GM12878 (cell line): Measurements from ENCODE around the gene PDE6A. TPM values are rescaled to one million over a fixed set of nuclear protein-coding genes. Genes with fewer than 3 reads are reported as not detected.

Experiments
- ATAC-seq: fragments of 200-7000 bp; cut with Tn5 transposase; 3 replicates; pipeline ENCODE4 v1.9.1; 2020; ENCODE audit warnings: mild to moderate bottlenecking, moderate library complexity
- BruUV-seq: library from RNA; stranded (reverse); fragments of 400-500 nt; replicated peaks from 2 replicates; lab custom pipeline; 2021; lab: Mats Ljungman, UMichigan
- CTCF ChIA-PET: fragments of 300-600 bp; sonication (Branson Sonifier 250); formaldehyde crosslinking; extraction: SDS; loops from one replicate; lab custom pipeline; 2021; ENCODE audit warnings: inconsistent platforms; lab: Yijun Ruan, JAX
- POLR2A ChIA-PET: fragments of 350-600 bp; formaldehyde crosslinking; extraction: SDS; loops from one replicate; lab custom pipeline; 2021; ENCODE audit warnings: inconsistent platforms; lab: Charles Lee
- RAD21 ChIA-PET: fragments of 300-600 bp; sonication (Branson Sonifier 250); formaldehyde crosslinking; loops from one replicate; lab custom pipeline; 2023; ENCODE audit warnings: antibody characterized with exemption; ENCODE audit not compliant: unreplicated experiment; lab: Charles Lee
- SMC1A ChIA-PET: fragments of 300-600 bp; sonication (Branson Sonifier 250); formaldehyde crosslinking; loops from one replicate; lab custom pipeline; 2023; ENCODE audit not compliant: unreplicated experiment, uncharacterized antibody; lab: Charles Lee
- DNase-seq: peaks from one replicate; pipeline ENCODE4 v3.0.0-alpha.2; 2011; ENCODE audit warnings: low read depth, low spot score
- FAIRE-seq: peaks from 3 replicates; lab custom pipeline; 2011; peaks lifted over from hg19 to GRCh38; lab: Jason Lieb, UNC
- H2AFZ ChIP-seq: 2 replicates; pipeline ENCODE4 v1.6.0; 2011; ENCODE audit warnings: low read depth, low read length, control low read depth; ENCODE audit not compliant: control insufficient read depth
- H3K27ac ChIP-seq: 2 replicates; pipeline ENCODE4 v1.5.1; 2011; ENCODE audit warnings: control low read depth; ENCODE audit not compliant: control insufficient read depth, insufficient read depth
- H3K27me3 ChIP-seq, 2 experiments: replicated peaks in 1 of 2; 2 replicates each; pipeline versions ENCODE4 v1.6.0 to v1.6.1; 2011; ENCODE audit warnings: low read length in 1 of 2; ENCODE audit not compliant: control insufficient read depth in 2 of 2, insufficient read depth in 2 of 2
- H3K36me3 ChIP-seq, 2 experiments: 2 replicates each; pipeline ENCODE4 v1.5.1; 2011; ENCODE audit warnings: low read length in 1 of 2; ENCODE audit not compliant: control insufficient read depth in 2 of 2, insufficient read depth in 2 of 2
- H3K4me1 ChIP-seq: 2 replicates; pipeline ENCODE4 v1.6.1; 2011; ENCODE audit warnings: mild to moderate bottlenecking, low read length, moderate library complexity, mixed read lengths; ENCODE audit not compliant: control insufficient read depth, insufficient read depth
- H3K4me2 ChIP-seq: 2 replicates; pipeline ENCODE4 v1.6.0; 2011; ENCODE audit warnings: control low read depth; ENCODE audit not compliant: control insufficient read depth, insufficient read depth
- H3K4me3 ChIP-seq: fragments of 200-600 bp; sonication (generic); 2 replicates; pipeline ENCODE4 v1.5.1; 2016
- H3K79me2 ChIP-seq: 2 replicates; pipeline ENCODE4 v1.6.0; 2011; ENCODE audit warnings: low read length; ENCODE audit not compliant: control insufficient read depth, insufficient read depth
- H3K9ac ChIP-seq: 2 replicates; pipeline ENCODE4 v1.8.0; 2011; ENCODE audit warnings: low read length, control low read depth, mixed read lengths; ENCODE audit not compliant: control insufficient read depth, insufficient read depth
- H3K9me3 ChIP-seq: replicated peaks from 3 replicates; pipeline ENCODE4 v1.5.1; 2011; ENCODE audit warnings: mild to moderate bottlenecking, low read length; ENCODE audit not compliant: control insufficient read depth, insufficient read depth
- H4K20me1 ChIP-seq: 2 replicates; pipeline ENCODE4 v1.6.0; 2011; ENCODE audit not compliant: control insufficient read depth, insufficient read depth
- ATF2 ChIP-seq: IDR thresholded peaks from 2 replicates; pipeline ENCODE4 v1.6.1; 2012; ENCODE audit warnings: low read length, inconsistent platforms
- BMI1 ChIP-seq: fragments of 450-650 bp; IDR thresholded peaks from 2 replicates; pipeline ENCODE4 v1.6.1; 2016; ENCODE audit warnings: mild to moderate bottlenecking, moderate library complexity, borderline replicate concordance
- HCFC1 ChIP-seq: fragments of 150-350 bp; IDR thresholded peaks from 2 replicates; pipeline ENCODE4 v1.6.1; 2014; ENCODE audit warnings: low read length
- PML ChIP-seq: IDR thresholded peaks from 2 replicates; pipeline ENCODE4 v1.6.1; 2012; ENCODE audit warnings: low read length, inconsistent platforms
- RB1 ChIP-seq: fragments of 450-650 bp; formaldehyde crosslinking; IDR thresholded peaks from 2 replicates; pipeline ENCODE4 v1.6.1; 2017; ENCODE audit warnings: mild to moderate bottlenecking, borderline replicate concordance
- SIN3A ChIP-seq: IDR thresholded peaks from 2 replicates; pipeline ENCODE4 v1.6.1; 2012; ENCODE audit warnings: low read depth, low read length, improper control_type of control experiment
- SUZ12 ChIP-seq: fragments of 200-600 bp; sonication (generic); IDR thresholded peaks from one replicate; pipeline ENCODE4 v1.6.1; 2018; ENCODE audit warnings: antibody characterized with exemption, mild to moderate bottlenecking; ENCODE audit not compliant: unreplicated experiment
- TBL1XR1 ChIP-seq: IDR thresholded peaks from 2 replicates; pipeline ENCODE4 v1.6.1; 2012; ENCODE audit warnings: low read depth, low read length, improper control_type of control experiment
- ZBED1 ChIP-seq: IDR thresholded peaks from 2 replicates; pipeline ENCODE4 v1.6.1; 2016; ENCODE audit warnings: borderline replicate concordance
- ZNF207 ChIP-seq: fragments of 450-650 bp; IDR thresholded peaks from 2 replicates; pipeline ENCODE4 v1.6.1; 2014; ENCODE audit warnings: antibody characterized with exemption, mild to moderate bottlenecking, borderline replicate concordance
- WGBS: methylation state at CpG from one replicate; pipeline ENCODE4 v1.1.6; 2016; ENCODE audit warnings: low lambda C conversion rate; ENCODE audit not compliant: insufficient replicate concordance, insufficient coverage; ENCODE audit errors: missing lambda C conversion rate; 5-methylcytosine and 5-hydroxymethylcytosine counted together
- in situ Hi-C: fragments of 300-500 bp; cut with MboI; formaldehyde crosslinking; loops from 9 replicates; pipeline ENCODE4 v1.14.3; 2018; ENCODE audit warnings: mixed read lengths
- intact Hi-C: fragments of 100-400 bp; cut with micrococcal nuclease; formaldehyde crosslinking; loops from one replicate; pipeline ENCODE4 v1.14.2; 2022; ENCODE audit not compliant: unreplicated experiment
- polyA plus RNA-seq, 11 experiments: library from polyadenylated mRNA; depleted of rRNA in 4 of 11; unstranded in 6 of 11; stranded (reverse) in 5 of 11; fragments of >200 nt; fragmentation: Nextera tagmentation in 4 of 11; fragmentation: Illumina TruSeq in 1 of 11; extraction: Ambion mirVana in 4 of 11; extraction: Trizol in 1 of 11; gene quantifications; 1 replicate in 1 of 11; 2 replicates in 10 of 11; pipeline versions ENCODE4 v1.2.1 to v1.2.3, GENCODE V29; 2011 to 2016; ENCODE audit warnings: inconsistent platforms in 2 of 11, missing spikeins in 2 of 11, low read depth in 1 of 11
- total RNA-seq, 4 experiments: library from RNA; depleted of rRNA in 3 of 4; stranded (reverse); fragments of >200 nt in 3 of 4; fragmentation: Illumina TruSeq in 1 of 4; extraction: Trizol in 1 of 4; gene quantifications; 2 replicates each; pipeline versions ENCODE4 v1.2.1 to v1.2.3, GENCODE V29; 2013 to 2021

The PDE6A gene
- total and polyA plus RNA-seq, 10 of the 15 experiments (the other 5 are each of a cell fraction or from before 2014, with no cell fraction given): 0.05 to 0.26 TPM; not detected in 8

- Histone ChIP-seq H4K20me1 (no peaks in the 10 kb centered on the region), H3K27ac (no peak overlapping the region), H3K9ac (no peak overlapping the region), H3K4me1 (peaks cover 8% of the 10 kb centered on the region), H3K4me2 (no peak overlapping the region), H3K4me3 (no peak overlapping the region), H3K36me3 (peaks cover 0 to 32% of the 10 kb centered on the region in 2 experiments; a peak in 3 of 4 replicates), H3K9me3 (no peaks in the 10 kb centered on the region), H3K27me3 (no peaks in the 10 kb centered on the region), H2AFZ (no peak overlapping the region), H3K79me2 (no peaks in the 10 kb centered on the region; the same call in 1 of the 2 replicates)
- no peak for DNase-seq
- intact Hi-C loops (no loop called here), in situ Hi-C loops (loop anchor here (5.0 kb wide), 2 partner anchors 165 to 190 kb away; no protein-coding TSS in a partner anchor)
- TF ChIP-seq TBL1XR1 (no peak), ZBED1 (no peak), BMI1 (peak; percentile 74; the same call in 1 of the 2 replicates)
- ATAC-seq: no peak
- 87% methylated on average over 5 of the region's 5 CpGs for WGBS
- RAD21 ChIA-PET: interaction anchor here (1.0 to 12.6 kb wide), 17 partner anchors 13 to 189 kb away, joined by 3 to 148 read pairs (median 10); partner anchors contain the start of gene PPARGC1B
- CTCF ChIA-PET: interaction anchor here (0.6 to 15.7 kb wide), 17 partner anchors 10 to 209 kb away, joined by 3 to 462 read pairs (median 14); partner anchors contain the start of gene PPARGC1B
- no TSS peak for BruUV-seq
- SMC1A ChIA-PET: interaction anchor here (1.1 to 11.9 kb wide), 18 partner anchors 10 to 189 kb away, joined by 3 to 210 read pairs (median 11); no protein-coding TSS in a partner anchor
- no peak for FAIRE-seq
- POLR2A ChIA-PET: interaction anchor here (0.8 to 6.6 kb wide), 5 partner anchors 16 to 160 kb away, joined by 3 to 70 read pairs (median 5); partner anchors contain the start of gene PPARGC1B
Measured at GRCh38 chr5:149827086-149827485, 117.5 kb downstream of the PDE6A start.

- no peaks in the 10 kb centered on the region for H3K9me3 ChIP-seq
- ChIA-PET CTCF (interaction anchor here (0.9 to 15.7 kb wide), 15 partner anchors 10 to 208 kb away, joined by 3 to 462 read pairs (median 14); partner anchors contain the start of gene PPARGC1B), POLR2A (interaction anchor here (1.5 to 6.6 kb wide), 3 partner anchors 15 to 51 kb away, joined by 4 to 70 read pairs (median 5); no protein-coding TSS in a partner anchor), RAD21 (interaction anchor here (1.0 to 12.6 kb wide), 17 partner anchors 15 to 208 kb away, joined by 3 to 148 read pairs (median 10); partner anchors contain the start of gene PPARGC1B), SMC1A (interaction anchor here (1.1 to 11.9 kb wide), 17 partner anchors 7 to 188 kb away, joined by 3 to 210 read pairs (median 15); no protein-coding TSS in a partner anchor)
- H3K4me1 ChIP-seq: peaks cover 8% of the 10 kb centered on the region
- no peaks in the 10 kb centered on the region for H4K20me1 ChIP-seq
- DNase-seq: no peak
- intact Hi-C loops: no loop called here
- H3K27ac ChIP-seq: no peak overlapping the region
- H3K4me2 ChIP-seq: no peak overlapping the region
- 89% methylated on average over 9 of the region's 9 CpGs for WGBS
- H3K4me3 ChIP-seq: no peak overlapping the region
- in situ Hi-C loops: loop anchor here (5.0 kb wide), 2 partner anchors 164 to 189 kb away; no protein-coding TSS in a partner anchor
- FAIRE-seq: no peak
- no peaks in the 10 kb centered on the region for H3K27me3 ChIP-seq
- H2AFZ ChIP-seq: no peak overlapping the region
- TF ChIP-seq PML (no peak), RB1 (no peak), ZNF207 (no peak), SUZ12 (no peak), ZBED1 (no peak), ATF2 (no peak), HCFC1 (no peak), SIN3A (no peak)
- no TSS peak for BruUV-seq
- peaks cover 0 to 32% of the 10 kb centered on the region in 2 experiments; a peak in 3 of 4 replicates for H3K36me3 ChIP-seq
- no peak overlapping the region for H3K9ac ChIP-seq
- no peaks in the 10 kb centered on the region; the same call in 1 of the 2 replicates for H3K79me2 ChIP-seq
- no peak for ATAC-seq
Measured at GRCh38 chr5:149826574-149826973, 118.0 kb downstream of the PDE6A start.
